H9 (cell line): ENCODE measurements around the gene KRT1. TPM values are rescaled to one million over a fixed set of nuclear protein-coding genes. Genes with fewer than 3 reads are reported as not detected.

Experiments
- DNase-seq: peaks from one replicate; pipeline ENCODE4 v3.0.0-alpha.2; 2017
- H2AFZ ChIP-seq: one replicate; pipeline ENCODE4 v1.6.1; 2013; ENCODE audit warnings: mild to moderate bottlenecking, low read length, control low read depth, moderate library complexity
- H2AK5ac ChIP-seq: 2 replicates; pipeline ENCODE4 v1.6.1; 2013; ENCODE audit warnings: low read length, control low read depth, mixed read lengths; ENCODE audit not compliant: insufficient read length
- H2BK120ac ChIP-seq: one replicate; pipeline ENCODE4 v1.6.1; 2013; ENCODE audit warnings: low read depth, mild to moderate bottlenecking, low read length, control low read depth, inconsistent platforms; ENCODE audit not compliant: poor library complexity, severe bottlenecking
- H2BK12ac ChIP-seq: 2 replicates; pipeline ENCODE4 v1.6.1; 2013; ENCODE audit warnings: low read length, control low read depth, mixed read lengths, low read depth; ENCODE audit not compliant: insufficient read length
- H2BK15ac ChIP-seq: 2 replicates; pipeline ENCODE4 v1.6.1; 2013; ENCODE audit warnings: low read depth, low read length, control low read depth
- H2BK20ac ChIP-seq: one replicate; pipeline ENCODE4 v1.6.1; 2013; ENCODE audit warnings: low read depth, mild to moderate bottlenecking, low read length, control low read depth, inconsistent platforms; ENCODE audit not compliant: poor library complexity, severe bottlenecking
- H2BK5ac ChIP-seq: 2 replicates; pipeline ENCODE4 v1.6.1; 2013; ENCODE audit warnings: low read length, control low read depth, mixed read lengths; ENCODE audit not compliant: insufficient read length
- H3K14ac ChIP-seq: 2 replicates; pipeline ENCODE4 v1.6.1; 2013; ENCODE audit warnings: low read length, control low read depth; ENCODE audit not compliant: insufficient read depth
- H3K18ac ChIP-seq: 2 replicates; pipeline ENCODE4 v1.6.1; 2013; ENCODE audit warnings: low read depth, mild to moderate bottlenecking, mixed read lengths, low read length, control low read depth; ENCODE audit not compliant: insufficient read length
- H3K23ac ChIP-seq: 2 replicates; pipeline ENCODE4 v1.6.1; 2013; ENCODE audit warnings: low read length, control low read depth, mixed read lengths, low read depth; ENCODE audit not compliant: insufficient read length
- H3K23me2 ChIP-seq: 2 replicates; pipeline ENCODE4 v1.6.1; 2013; ENCODE audit warnings: low read depth, mild to moderate bottlenecking, mixed read lengths, low read length, control low read depth; ENCODE audit not compliant: insufficient read length, poor library complexity, severe bottlenecking
- H3K27ac ChIP-seq: 2 replicates; pipeline ENCODE4 v1.5.1; 2013; ENCODE audit warnings: low read length, control low read depth, mixed read lengths, low read depth; ENCODE audit not compliant: insufficient read length
- H3K27me3 ChIP-seq: 2 replicates; pipeline ENCODE4 v1.6.1; 2013; ENCODE audit warnings: low read length, control low read depth, inconsistent platforms; ENCODE audit not compliant: insufficient read depth
- H3K4ac ChIP-seq: 2 replicates; pipeline ENCODE4 v1.6.1; 2013; ENCODE audit warnings: low read depth, mild to moderate bottlenecking, control low read depth, inconsistent platforms, low read length, moderate library complexity
- H3K4me1 ChIP-seq: 2 replicates; pipeline ENCODE4 v1.6.1; 2013; ENCODE audit warnings: low read length, control low read depth, inconsistent platforms; ENCODE audit not compliant: insufficient read depth
- H3K4me2 ChIP-seq: 2 replicates; pipeline ENCODE4 v1.6.1; 2013; ENCODE audit warnings: low read length, control low read depth, mixed read lengths; ENCODE audit not compliant: insufficient read length, insufficient read depth
- H3K56ac ChIP-seq: 2 replicates; pipeline ENCODE4 v1.6.1; 2013; ENCODE audit warnings: low read depth, mild to moderate bottlenecking, mixed read lengths, low read length, control low read depth; ENCODE audit not compliant: insufficient read length
- H3K79me1 ChIP-seq: 2 replicates; pipeline ENCODE4 v1.6.1; 2013; ENCODE audit warnings: low read depth, mild to moderate bottlenecking, moderate library complexity, low read length, control low read depth, inconsistent platforms; ENCODE audit not compliant: insufficient read depth, poor library complexity, severe bottlenecking
- H3K79me2 ChIP-seq: 2 replicates; pipeline ENCODE4 v1.6.1; 2013; ENCODE audit warnings: low read length, control low read depth, inconsistent platforms; ENCODE audit not compliant: insufficient read depth
- H3K9ac ChIP-seq: 2 replicates; pipeline ENCODE4 v1.6.1; 2013; ENCODE audit warnings: low read length, control low read depth, mixed read lengths; ENCODE audit not compliant: insufficient read length; ENCODE audit errors: extremely low read depth
- H3K9me3 ChIP-seq: one replicate; pipeline ENCODE4 v1.6.1; 2013; ENCODE audit warnings: low read depth, low read length, inconsistent platforms; ENCODE audit not compliant: control insufficient read depth
- H3T11ph ChIP-seq: one replicate; pipeline ENCODE4 v1.6.1; 2013; ENCODE audit warnings: mild to moderate bottlenecking, low read length, control low read depth, inconsistent platforms
- H4K20me1 ChIP-seq: one replicate; pipeline ENCODE4 v1.6.1; 2013; ENCODE audit not compliant: control insufficient read depth, insufficient read length, insufficient read depth
- H4K5ac ChIP-seq: 2 replicates; pipeline ENCODE4 v1.6.1; 2013; ENCODE audit warnings: low read depth, mild to moderate bottlenecking, mixed read lengths, low read length, control low read depth; ENCODE audit not compliant: insufficient read length
- H4K8ac ChIP-seq: replicated peaks from 2 replicates; pipeline ENCODE4 v1.6.1; 2013; ENCODE audit warnings: low read length, control low read depth, mixed read lengths, low read depth; ENCODE audit not compliant: insufficient read length
- H4K91ac ChIP-seq: 2 replicates; pipeline ENCODE4 v1.6.1; 2013; ENCODE audit warnings: low read depth, mild to moderate bottlenecking, moderate library complexity, mixed read lengths, low read length, control low read depth; ENCODE audit not compliant: insufficient read length
- H3K27ac Mint-ChIP-seq, 3 experiments: 2 replicates in 2 of 3; 3 replicates in 1 of 3; pipeline ENCODE4 v1.8.0; 2020 to 2021; ENCODE audit warnings: mixed read lengths in 3 of 3, mild to moderate bottlenecking in 1 of 3, moderate library complexity in 1 of 3
- H3K27me3 Mint-ChIP-seq: 2 replicates; pipeline ENCODE4 v1.8.0; 2021; ENCODE audit warnings: low read depth, mild to moderate bottlenecking, moderate library complexity, mixed read lengths
- H3K36me3 Mint-ChIP-seq, 3 experiments: 2 replicates in 2 of 3; 3 replicates in 1 of 3; pipeline ENCODE4 v1.8.0; 2020 to 2021; ENCODE audit warnings: low read depth in 3 of 3, mixed read lengths in 3 of 3; ENCODE audit not compliant: insufficient read depth in 1 of 3
- H3K4me1 Mint-ChIP-seq, 2 experiments: 2 replicates each; pipeline ENCODE4 v1.8.0; 2020; ENCODE audit warnings: mixed read lengths in 2 of 2
- H3K4me3 Mint-ChIP-seq, 2 experiments: 2 replicates in 1 of 2; 3 replicates in 1 of 2; pipeline ENCODE4 v1.8.0; 2020 to 2021; ENCODE audit warnings: mild to moderate bottlenecking in 2 of 2, mixed read lengths in 2 of 2, moderate library complexity in 1 of 2
- H3K9me3 Mint-ChIP-seq, 2 experiments: 2 replicates in 1 of 2; 3 replicates in 1 of 2; pipeline ENCODE4 v1.8.0; 2020; ENCODE audit warnings: mild to moderate bottlenecking in 2 of 2, mixed read lengths in 2 of 2, moderate library complexity in 1 of 2
- CTCF ChIP-seq: fragments of 200-600 bp; sonication (generic); conservative IDR thresholded peaks from 3 replicates; pipeline ENCODE4 v1.8.0; 2021; ENCODE audit warnings: antibody characterized with exemption, mild to moderate bottlenecking
- WGBS: extraction: QIAGEN DNeasy Blood & Tissue Kit; methylation state at CpG from one replicate; pipeline ENCODE4 v1.1.7; 2013; ENCODE audit warnings: missing lambda C conversion rate, low lambda C conversion rate, mixed read lengths; ENCODE audit not compliant: insufficient read length; ENCODE audit errors: extremely low coverage; 5-methylcytosine and 5-hydroxymethylcytosine counted together
- total RNA-seq: library from RNA; stranded (reverse); gene quantifications from 2 replicates; pipeline ENCODE4 v1.2.1, GENCODE V29; 2021

Gene KRT1
- total RNA-seq, 1 experiment from 2014 or later = not detected

DNA sequence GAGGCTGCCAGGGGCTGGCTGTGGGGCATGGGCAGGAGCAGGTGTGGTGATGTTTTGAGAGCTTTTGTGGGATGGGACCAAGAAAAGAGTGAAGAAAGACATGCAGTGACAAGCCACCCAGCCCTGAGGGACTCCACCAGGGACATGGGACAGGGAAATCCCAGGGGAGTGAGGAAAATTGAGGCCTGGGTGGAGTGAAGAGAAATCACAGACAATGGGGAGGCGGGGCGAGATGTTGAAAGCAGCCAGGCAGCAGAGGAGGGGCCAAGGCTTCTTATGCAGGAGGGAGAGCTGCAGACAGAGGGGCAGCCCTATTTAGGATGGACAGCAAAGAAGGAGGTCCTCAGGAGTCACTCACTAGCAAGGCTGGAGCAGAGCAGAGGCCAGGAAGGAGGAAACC, 4.2 kb upstream of the KRT1 start:
- no peaks in the 10 kb centered on the region; the same call in 1 of the 2 replicates for H3K27me3 ChIP-seq

More for the DNA sequence above, 4.2 kb upstream of the KRT1 start:
- Histone ChIP-seq H3K4me2 (no peak overlapping the region), H2BK15ac (no peak overlapping the region), H2BK120ac (no peak overlapping the region), H4K20me1 (no peaks in the 10 kb centered on the region), H3K18ac (no peak overlapping the region), H3K9me3 (no peaks in the 10 kb centered on the region), H2BK20ac (no peak overlapping the region), H3K27ac (no peak overlapping the region), H3K79me1 (no peaks in the 10 kb centered on the region), H2BK12ac (no peak overlapping the region), H4K5ac (no peak overlapping the region), H2AK5ac (no peak overlapping the region), H4K91ac (no peak overlapping the region), H3K23me2 (no peaks in the 10 kb centered on the region), H3K4me1 (no peaks in the 10 kb centered on the region), H3K56ac (no peak overlapping the region), H3K9ac (no peak overlapping the region), H3K79me2 (no peaks in the 10 kb centered on the region), H3K4ac (no peak overlapping the region), H3T11ph (no peak overlapping the region), H2AFZ (no peak overlapping the region), H4K8ac (no peak overlapping the region), H3K14ac (no peak overlapping the region; the same call in 1 of the 2 replicates), H3K23ac (no peak overlapping the region), H2BK5ac (no peak overlapping the region)
- no CpG with 5 or more reads among the region's 2 CpGs for WGBS
- Mint-ChIP-seq H3K4me3 (no peak overlapping the region), H3K27ac (no peak overlapping the region), H3K4me1 (peaks cover 0 to 5% of the 10 kb centered on the region in 2 experiments; a peak in 2 of 4 replicates), H3K27me3 (peaks cover 59% of the 10 kb centered on the region), H3K36me3 (no peaks in the 10 kb centered on the region), H3K9me3 (no peaks in the 10 kb centered on the region)
- no peak for TF ChIP-seq CTCF
- no peak for DNase-seq
